Measurements from ENCODE around the gene KLHL40.
A peak's percentile ranks its signal among the peaks of the same experiment; 100 is the strongest.

The KLHL40 gene

GRCh38 chr3:42656680-42657610 is 28.4 kb upstream of the KLHL40 start:
- DNase-seq: no peak

DNA sequence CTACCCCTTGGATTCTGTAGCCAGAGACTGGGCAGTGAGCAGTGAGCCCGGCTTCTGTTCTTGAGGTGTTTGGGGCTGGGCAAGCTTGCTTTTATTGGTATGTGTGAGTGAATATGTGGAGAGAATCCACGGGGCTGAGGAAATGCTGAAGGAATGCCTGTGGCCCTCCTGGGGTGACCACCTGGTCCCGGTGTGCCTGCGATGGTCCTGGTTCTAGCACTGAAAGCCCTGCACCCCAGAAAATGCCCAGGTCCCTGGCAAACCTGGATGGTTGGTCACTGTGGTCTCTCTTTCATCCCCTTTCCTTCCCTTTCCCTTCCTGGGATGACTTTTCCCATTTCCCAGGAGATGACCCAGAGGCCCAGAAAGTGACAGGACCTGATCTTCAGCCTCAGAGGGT is 27.7 kb upstream of the KLHL40 start:
- no peak for DNase-seq

- DNase-seq: peak in 10 of 56 donors; percentile 34 to 61 (median 51)
These were observed 27.1 kb upstream of the KLHL40 start for GRCh38 chr3:42658091-42658770.

GRCh38 chr3:42658771-42659390 is 26.5 kb upstream of the KLHL40 start:
- no peak for DNase-seq

DNA sequence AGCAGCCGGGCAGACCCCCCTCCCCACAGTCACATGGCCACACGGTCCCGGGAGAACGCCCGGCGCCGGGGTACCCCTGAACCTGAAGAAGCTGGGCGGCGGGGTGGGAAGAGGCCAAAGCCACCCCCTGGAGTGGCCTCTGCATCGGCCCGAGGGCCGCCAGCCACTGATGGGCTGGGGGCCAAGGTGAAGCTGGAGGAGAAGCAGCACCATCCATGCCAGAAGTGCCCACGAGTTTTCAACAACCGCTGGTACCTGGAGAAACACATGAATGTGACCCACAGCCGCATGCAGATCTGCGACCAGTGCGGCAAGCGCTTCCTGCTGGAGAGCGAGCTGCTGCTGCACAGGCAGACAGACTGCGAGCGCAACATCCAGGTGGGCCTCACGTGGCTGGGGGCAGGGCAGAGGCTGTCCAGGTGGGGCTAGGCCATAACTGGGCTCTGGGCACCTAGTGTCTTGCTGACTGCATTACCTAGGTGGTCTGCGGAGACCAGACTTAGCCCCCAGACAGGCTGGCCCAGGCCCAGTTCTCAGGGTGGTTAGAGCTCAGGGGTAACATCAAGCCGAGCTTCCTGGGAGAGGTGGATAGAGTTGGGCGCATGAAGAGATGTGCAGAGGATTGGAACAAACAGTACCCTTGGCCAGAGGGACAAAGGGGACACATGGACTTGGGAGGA is 25.7 kb upstream of the KLHL40 start:
- no peak for DNase-seq

DNA sequence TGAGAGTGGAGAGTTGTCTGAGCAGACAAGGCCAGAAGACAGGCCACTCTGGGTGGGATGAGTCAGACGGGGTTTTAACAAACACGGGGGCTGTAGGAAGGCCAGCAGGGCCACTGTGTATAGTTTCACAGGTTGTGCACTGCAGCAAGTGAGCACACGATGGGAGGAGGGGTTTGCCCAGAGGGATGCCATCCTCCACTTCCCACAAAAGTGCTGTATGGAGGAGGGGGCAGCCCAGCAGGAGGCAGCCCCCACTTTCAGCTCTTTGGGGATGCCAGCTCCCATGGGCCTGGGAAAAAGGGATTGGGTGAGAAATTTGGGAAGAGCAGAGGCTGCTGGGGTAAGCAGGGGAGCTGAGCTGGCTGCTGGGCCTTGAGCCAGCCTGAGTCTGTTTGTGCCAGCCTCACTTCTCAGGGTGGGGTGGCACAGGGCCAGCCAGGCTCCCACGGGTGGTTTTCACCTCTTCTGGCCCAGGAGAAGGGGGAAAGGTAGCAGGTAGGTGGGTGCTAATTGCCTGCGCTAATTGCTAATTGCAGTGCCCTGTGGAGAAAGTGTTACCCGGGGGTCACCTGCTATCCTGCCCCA is 25.1 kb upstream of the KLHL40 start:
- DNase-seq: peak in 1 of 56 donors; percentile 36

GRCh38 chr3:42660898-42661297 is 24.4 kb upstream of the KLHL40 start:
- DNase-seq: no peak

GRCh38 chr3:42661593-42662022 is 23.7 kb upstream of the KLHL40 start:
- no peak for DNase-seq

- no peak for DNase-seq
These were observed 23.1 kb upstream of the KLHL40 start for GRCh38 chr3:42662037-42662812.

DNA sequence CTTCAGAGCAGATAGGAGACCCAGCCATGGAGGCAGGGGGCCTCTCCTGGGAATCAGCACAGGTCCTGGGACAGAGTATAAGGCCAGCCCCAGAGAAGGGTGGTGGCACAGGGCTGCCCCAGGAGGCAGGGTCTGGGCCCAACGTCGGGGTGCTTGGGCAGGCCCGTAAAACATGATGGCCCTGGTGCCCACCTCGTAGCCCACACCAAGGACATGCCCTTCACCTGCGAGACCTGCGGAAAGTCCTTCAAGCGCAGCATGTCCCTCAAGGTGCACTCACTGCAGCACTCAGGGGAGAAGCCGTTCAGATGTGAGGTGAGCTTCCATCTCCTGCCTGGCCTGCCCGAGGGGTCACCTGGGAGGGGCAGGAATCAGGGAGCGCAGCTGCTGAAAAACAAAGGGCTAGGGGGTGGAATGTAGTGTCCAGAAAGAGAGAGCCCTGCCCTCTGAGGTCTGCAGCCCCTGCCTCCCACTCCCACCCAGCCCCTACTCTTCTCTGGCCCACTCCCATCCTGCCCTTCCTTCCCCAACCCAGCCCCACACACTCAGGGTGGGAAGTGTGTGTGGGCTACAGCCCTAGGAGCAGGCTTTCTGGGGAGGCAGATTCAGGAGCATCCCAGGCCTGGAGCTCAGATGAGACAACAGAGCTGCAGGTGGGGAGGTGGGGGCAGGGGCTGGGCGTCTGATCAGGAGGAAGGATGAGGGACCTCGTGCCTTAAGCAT is 22.4 kb upstream of the KLHL40 start:
- DNase-seq: no peak

GRCh38 chr3:42663581-42664437 is 21.5 kb upstream of the KLHL40 start:
- no peak for DNase-seq

- no peak for DNase-seq
These were observed 20.9 kb upstream of the KLHL40 start for GRCh38 chr3:42664438-42664803.

DNA sequence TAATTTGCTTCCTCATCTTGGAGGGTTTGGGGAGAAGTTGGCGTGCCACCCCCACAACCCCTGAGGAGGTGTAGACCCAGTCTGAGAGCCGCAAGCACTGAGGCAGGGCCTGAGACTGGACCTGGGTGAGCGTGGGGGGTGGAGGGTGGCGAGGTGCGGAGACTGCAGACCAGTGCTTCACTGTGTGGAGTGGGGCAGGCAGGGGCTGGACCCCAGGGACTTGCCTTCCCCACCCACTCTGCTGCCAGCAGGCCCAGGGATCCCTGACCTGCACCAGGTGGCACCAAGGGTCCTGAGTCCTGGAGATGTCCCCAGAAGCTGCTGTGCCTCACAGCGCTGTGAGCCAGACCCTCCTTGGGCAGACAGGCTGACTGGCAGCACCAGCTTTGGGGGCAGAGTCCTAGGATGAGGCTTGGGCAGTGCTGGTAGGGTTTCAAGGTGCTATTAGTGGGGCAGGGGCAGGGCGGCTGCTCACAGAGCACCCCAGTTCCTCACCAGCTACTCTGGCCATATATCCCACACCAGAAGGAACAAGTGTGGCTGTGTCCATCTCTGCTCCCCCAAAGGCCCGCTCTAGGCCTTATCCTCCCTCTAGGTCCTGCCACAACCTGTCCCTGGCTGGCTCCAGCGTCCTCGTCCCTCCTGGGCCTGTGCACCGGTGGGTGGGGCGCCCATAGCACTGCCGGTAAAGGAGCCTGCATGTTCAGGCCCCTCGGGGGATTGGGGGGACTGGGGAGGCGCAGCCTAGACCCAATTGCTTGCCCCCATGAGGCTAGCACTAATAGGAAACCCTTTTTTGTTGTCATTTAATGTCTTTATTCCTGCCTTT is 20.1 kb upstream of the KLHL40 start:
- DNase-seq: no peak

DNA sequence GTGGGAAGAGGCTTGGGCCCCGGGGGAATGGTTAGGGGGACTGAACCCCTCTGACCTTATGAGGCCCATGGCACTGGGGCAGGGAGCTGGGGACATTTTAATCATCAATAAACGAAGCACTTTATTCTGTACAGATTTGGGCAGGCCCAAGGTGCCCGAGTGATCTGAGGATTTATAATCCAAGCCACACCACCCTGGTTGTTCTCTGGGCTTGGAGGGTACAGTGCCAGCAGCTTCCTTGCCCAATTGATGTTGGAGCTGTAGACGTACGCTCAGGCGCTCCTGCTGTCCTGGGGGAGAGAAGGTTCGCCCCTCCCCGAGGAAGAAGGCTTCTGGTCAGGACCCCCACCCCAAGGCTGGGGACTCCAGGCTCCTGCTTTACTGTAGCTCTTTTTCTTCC is 19.3 kb upstream of the KLHL40 start:
- DNase-seq: no peak

- no peak for DNase-seq
These were observed 18.7 kb upstream of the KLHL40 start for GRCh38 chr3:42666577-42666998.

GRCh38 chr3:42667096-42667522 is 18.2 kb upstream of the KLHL40 start:
- DNase-seq: no peak

GRCh38 chr3:42667523-42668412 is 17.6 kb upstream of the KLHL40 start:
- DNase-seq: no peak

Measured in nucleus accumbens (tissue), 56 donors.